Osteocyte (in vitro differentiated cells): ENCODE data around the gene SLC34A1. TPM values are rescaled to one million over a fixed set of nuclear protein-coding genes. Genes with fewer than 3 reads are reported as not detected.

Experiments
- DNase-seq: peaks from one replicate; pipeline ENCODE4 v3.0.0; 2021; ENCODE audit warnings: mixed read lengths; ENCODE audit not compliant: unreplicated experiment; ENCODE audit errors: extremely low spot score
- H3K27ac Mint-ChIP-seq: one replicate; pipeline ENCODE4 v1.8.0; 2021; ENCODE audit warnings: mild to moderate bottlenecking, mixed read lengths; ENCODE audit not compliant: unreplicated experiment
- H3K27me3 Mint-ChIP-seq: one replicate; pipeline ENCODE4 v1.8.0; 2021; ENCODE audit warnings: mixed read lengths; ENCODE audit not compliant: unreplicated experiment
- H3K36me3 Mint-ChIP-seq: one replicate; pipeline ENCODE4 v1.8.0; 2021; ENCODE audit warnings: mixed read lengths; ENCODE audit not compliant: unreplicated experiment
- H3K4me1 Mint-ChIP-seq: one replicate; pipeline ENCODE4 v1.8.0; 2021; ENCODE audit warnings: mixed read lengths; ENCODE audit not compliant: unreplicated experiment
- H3K4me3 Mint-ChIP-seq: one replicate; pipeline ENCODE4 v1.8.0; 2021; ENCODE audit warnings: mild to moderate bottlenecking, moderate library complexity, mixed read lengths; ENCODE audit not compliant: unreplicated experiment
- H3K9me3 Mint-ChIP-seq: one replicate; pipeline ENCODE4 v1.8.0; 2021; ENCODE audit warnings: mixed read lengths; ENCODE audit not compliant: unreplicated experiment
- total RNA-seq: library from RNA; stranded (reverse); gene quantifications from 2 replicates; pipeline ENCODE4 v1.2.1, GENCODE V29; 2021
- TF ChIP-seq, protein P1 (sequence below): fragments of 200-600 bp; sonication (generic); IDR thresholded peaks from 2 replicates; pipeline ENCODE4 v1.5.0; 2021; ENCODE audit warnings: antibody characterized with exemption, mild to moderate bottlenecking, moderate library complexity

Gene SLC34A1
- total RNA-seq, 1 donor from 2014 or later = not detected

DNA sequence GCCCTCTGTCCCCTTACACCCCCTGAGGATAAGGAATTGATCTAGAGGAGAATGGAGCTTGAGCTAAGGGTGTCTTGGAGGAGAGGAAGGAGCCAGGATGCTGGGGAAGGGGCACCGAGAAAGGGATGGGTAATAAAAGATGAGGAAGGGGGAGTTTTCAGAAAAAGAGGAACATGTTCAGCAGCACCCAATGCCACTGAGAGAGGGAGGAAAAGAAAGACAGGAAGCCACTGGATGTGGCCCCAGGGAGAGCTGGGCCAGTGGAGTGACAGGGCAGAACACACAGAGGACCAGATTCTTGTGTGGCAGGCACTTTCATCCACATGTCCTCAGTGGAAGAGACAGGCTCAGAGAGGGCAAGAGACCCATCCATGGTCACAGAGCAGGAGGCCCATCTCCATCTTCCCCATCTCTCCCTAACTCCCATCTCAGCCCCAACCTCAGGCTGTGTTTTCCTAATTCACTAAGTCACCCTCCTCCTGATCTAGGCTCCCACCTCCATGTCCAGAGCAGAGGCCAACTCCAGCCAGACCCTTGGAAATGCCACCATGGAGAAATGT is 9.1 kb downstream of the SLC34A1 start:
- no peaks in the 10 kb centered on the region for H3K36me3 Mint-ChIP-seq
- DNase-seq = no peak
- no peak overlapping the region for H3K27ac Mint-ChIP-seq
- TF ChIP-seq, protein P1, sequence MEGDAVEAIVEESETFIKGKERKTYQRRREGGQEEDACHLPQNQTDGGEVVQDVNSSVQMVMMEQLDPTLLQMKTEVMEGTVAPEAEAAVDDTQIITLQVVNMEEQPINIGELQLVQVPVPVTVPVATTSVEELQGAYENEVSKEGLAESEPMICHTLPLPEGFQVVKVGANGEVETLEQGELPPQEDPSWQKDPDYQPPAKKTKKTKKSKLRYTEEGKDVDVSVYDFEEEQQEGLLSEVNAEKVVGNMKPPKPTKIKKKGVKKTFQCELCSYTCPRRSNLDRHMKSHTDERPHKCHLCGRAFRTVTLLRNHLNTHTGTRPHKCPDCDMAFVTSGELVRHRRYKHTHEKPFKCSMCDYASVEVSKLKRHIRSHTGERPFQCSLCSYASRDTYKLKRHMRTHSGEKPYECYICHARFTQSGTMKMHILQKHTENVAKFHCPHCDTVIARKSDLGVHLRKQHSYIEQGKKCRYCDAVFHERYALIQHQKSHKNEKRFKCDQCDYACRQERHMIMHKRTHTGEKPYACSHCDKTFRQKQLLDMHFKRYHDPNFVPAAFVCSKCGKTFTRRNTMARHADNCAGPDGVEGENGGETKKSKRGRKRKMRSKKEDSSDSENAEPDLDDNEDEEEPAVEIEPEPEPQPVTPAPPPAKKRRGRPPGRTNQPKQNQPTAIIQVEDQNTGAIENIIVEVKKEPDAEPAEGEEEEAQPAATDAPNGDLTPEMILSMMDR = no peak
- no peak overlapping the region for H3K4me3 Mint-ChIP-seq
- H3K9me3 Mint-ChIP-seq = no peaks in the 10 kb centered on the region
- peaks cover 20% of the 10 kb centered on the region for H3K4me1 Mint-ChIP-seq
- peaks cover 4% of the 10 kb centered on the region for H3K27me3 Mint-ChIP-seq

DNA sequence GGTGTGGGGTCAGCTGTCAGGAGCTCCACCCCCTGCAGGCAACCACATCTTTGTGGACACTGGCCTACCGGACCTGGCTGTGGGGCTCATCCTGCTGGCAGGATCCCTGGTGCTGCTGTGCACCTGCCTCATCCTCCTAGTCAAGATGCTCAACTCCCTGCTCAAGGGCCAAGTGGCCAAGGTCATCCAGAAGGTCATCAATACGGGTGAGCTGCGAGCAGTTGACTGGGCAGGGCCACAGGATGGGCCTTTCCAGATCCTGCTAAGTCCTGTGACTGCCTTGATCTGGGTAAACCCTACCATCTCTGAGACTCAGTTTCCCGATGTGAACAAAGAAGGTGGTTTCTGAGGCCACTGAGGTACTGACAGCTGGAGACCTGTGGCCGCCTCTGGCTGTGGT is 9.8 kb downstream of the SLC34A1 start:
- peaks cover 15% of the 10 kb centered on the region for H3K4me1 Mint-ChIP-seq
- DNase-seq = no peak
- H3K4me3 Mint-ChIP-seq = no peak overlapping the region

GRCh38 chr5:177396078-177396477 is 11.8 kb downstream of the SLC34A1 start:
- TF ChIP-seq, protein P1 = no peak
- Mint-ChIP-seq H3K4me1 (no peaks in the 10 kb centered on the region), H3K9me3 (no peaks in the 10 kb centered on the region), H3K36me3 (no peaks in the 10 kb centered on the region), H3K27ac (no peak overlapping the region), H3K4me3 (no peak overlapping the region), H3K27me3 (peaks cover 4% of the 10 kb centered on the region)
- no peak for DNase-seq

More for the DNA sequence above, 9.8 kb downstream of the SLC34A1 start:
- no peaks in the 10 kb centered on the region for H3K9me3 Mint-ChIP-seq
- no peaks in the 10 kb centered on the region for H3K36me3 Mint-ChIP-seq
- TF ChIP-seq, protein P1 = no peak
- H3K27me3 Mint-ChIP-seq = peaks cover 4% of the 10 kb centered on the region
- H3K27ac Mint-ChIP-seq = no peak overlapping the region

DNA sequence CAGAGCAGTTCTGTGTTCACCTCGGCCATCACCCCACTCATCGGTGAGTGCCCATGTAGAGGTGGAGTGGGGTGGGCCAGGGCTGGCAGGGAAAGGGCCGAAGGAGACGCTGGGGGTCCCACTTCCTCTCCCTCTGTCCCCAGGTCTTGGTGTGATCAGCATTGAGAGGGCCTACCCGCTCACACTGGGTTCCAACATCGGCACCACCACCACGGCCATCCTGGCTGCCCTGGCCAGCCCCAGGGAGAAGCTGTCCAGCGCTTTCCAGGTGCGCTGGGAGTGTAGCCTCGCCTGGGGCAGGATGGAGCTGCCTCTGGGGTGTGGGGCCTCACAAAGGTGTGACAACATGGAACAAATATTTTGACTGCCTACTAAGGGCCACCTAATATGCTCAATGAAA is 12.6 kb downstream of the SLC34A1 start:
- H3K9me3 Mint-ChIP-seq = no peaks in the 10 kb centered on the region
- H3K36me3 Mint-ChIP-seq = no peaks in the 10 kb centered on the region
- H3K4me3 Mint-ChIP-seq = no peak overlapping the region
- no peaks in the 10 kb centered on the region for H3K4me1 Mint-ChIP-seq
- H3K27ac Mint-ChIP-seq = no peak overlapping the region
- DNase-seq = peak; percentile 74
- peaks cover 10% of the 10 kb centered on the region for H3K27me3 Mint-ChIP-seq
- TF ChIP-seq, protein P1 = no peak

DNA sequence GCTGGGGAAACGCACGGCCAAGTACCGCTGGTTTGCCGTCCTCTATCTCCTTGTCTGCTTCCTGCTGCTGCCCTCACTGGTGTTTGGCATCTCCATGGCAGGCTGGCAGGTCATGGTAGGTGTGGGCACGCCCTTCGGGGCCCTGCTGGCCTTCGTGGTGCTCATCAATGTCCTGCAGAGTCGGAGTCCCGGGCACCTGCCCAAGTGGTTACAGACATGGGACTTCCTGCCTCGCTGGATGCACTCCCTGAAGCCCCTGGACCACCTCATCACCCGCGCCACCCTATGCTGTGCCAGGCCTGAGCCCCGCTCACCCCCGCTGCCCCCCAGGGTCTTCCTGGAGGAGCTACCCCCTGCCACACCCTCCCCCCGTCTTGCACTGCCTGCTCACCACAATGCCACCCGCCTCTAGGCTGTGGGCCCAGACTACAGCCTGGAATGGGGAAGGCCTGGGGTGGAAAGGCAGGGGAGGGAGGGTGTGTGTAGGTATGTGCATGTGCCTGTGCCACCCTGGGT is 13.7 kb downstream of the SLC34A1 start:
- H3K4me3 Mint-ChIP-seq = no peak overlapping the region
- DNase-seq = peak; percentile 83
- TF ChIP-seq, protein P1 = no peak
- H3K27ac Mint-ChIP-seq = no peak overlapping the region
- peaks cover 6% of the 10 kb centered on the region for H3K4me1 Mint-ChIP-seq
- H3K9me3 Mint-ChIP-seq = no peaks in the 10 kb centered on the region
- H3K27me3 Mint-ChIP-seq = peaks cover 20% of the 10 kb centered on the region
- no peaks in the 10 kb centered on the region for H3K36me3 Mint-ChIP-seq
